GM23248 (cell line): Measurements from ENCODE around the gene TRO.

Source experiments
- EZH2 ChIP-seq: fragments of 200-600 bp; sonication (generic); IDR thresholded peaks from 2 replicates; pipeline ENCODE4 v1.6.1; 2018; ENCODE audit warnings: antibody characterized with exemption, mild to moderate bottlenecking; ENCODE audit not compliant: insufficient read depth, poor library complexity, severe bottlenecking
- EZH2phosphoT487 ChIP-seq: fragments of 200-600 bp; sonication (generic); IDR thresholded peaks from 2 replicates; pipeline ENCODE4 v1.6.1; 2018; ENCODE audit warnings: antibody characterized with exemption, moderate library complexity, mild to moderate bottlenecking, low read depth; ENCODE audit not compliant: insufficient read depth

- TF ChIP-seq EZH2 (no peak), EZH2phosphoT487 (no peak)
Measured at GRCh38 chrX:54980334-54980733, 59.7 kb downstream of the TRO start.
